Left hindlimb (tissue), 1 donor: Measurements from ENCODE around the gene SLAMF7.
"Not testable (repeated sequence)": the region's sequence is repeated elsewhere in the genome, so short reads cannot be mapped to it uniquely, and the experiment has no call there.

Experiments
- DNase-seq: peaks from one replicate; pipeline ENCODE4 v3.0.0-alpha.2; 2018

SLAMF7 gene

DNA sequence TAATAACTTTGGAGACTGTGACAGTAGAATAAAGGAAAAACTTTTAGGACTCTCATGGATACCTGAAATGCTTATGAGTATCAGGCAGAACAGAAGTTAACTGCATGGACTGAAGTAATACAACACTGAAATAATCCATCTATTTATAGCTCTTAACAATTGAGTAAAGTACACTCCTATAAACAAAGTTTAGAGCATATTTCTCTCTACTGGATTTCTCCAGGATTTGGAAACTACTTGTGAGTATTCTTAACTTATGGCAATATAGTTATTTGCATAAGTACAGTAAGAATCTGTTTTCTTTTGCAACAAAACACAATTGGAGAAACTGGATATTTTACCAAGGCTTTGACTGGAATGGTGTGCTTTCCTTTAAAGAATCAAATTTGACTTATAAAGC, 17.6 kb upstream of the SLAMF7 start:
- no peak for DNase-seq

DNA sequence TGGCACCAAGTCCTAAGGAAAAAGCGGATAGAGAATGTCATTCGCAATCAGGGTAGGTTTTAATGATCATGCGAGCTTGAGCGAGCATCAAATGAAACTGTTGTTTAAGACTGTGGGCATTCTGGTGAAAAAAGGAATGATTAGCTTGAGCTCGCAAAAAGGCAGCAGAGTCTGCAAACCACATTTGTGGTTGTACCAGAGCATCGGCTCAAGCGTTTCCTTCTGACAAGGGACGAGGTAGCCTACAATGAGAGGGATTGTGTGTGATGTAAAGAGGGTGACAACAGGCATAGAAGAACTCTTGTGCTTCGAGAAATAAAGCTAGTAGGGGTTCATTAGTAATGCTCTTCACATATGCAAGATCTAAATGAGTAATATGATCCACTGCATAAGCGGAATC, 16.3 kb upstream of the SLAMF7 start:
- no peak for DNase-seq

DNA sequence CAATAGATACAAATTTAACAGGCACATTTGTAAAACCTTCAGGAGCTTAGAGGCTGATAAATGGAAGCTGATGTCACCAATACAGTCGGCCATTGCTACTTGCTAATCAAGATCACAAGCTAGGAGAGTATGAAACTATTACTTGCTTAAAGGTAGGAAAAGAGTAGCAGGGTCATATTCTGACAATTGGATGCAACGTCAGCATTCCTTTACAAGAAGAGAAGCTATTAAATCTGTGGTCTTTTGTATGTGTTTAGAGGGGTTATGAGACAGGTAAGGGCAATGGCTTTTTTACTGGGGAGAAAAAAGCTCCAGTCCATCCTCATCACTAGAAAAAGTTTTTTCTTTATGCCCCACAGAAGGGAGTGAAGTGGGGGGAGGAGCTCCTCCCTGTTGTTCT, 15.7 kb upstream of the SLAMF7 start:
- DNase-seq: no peak

DNA sequence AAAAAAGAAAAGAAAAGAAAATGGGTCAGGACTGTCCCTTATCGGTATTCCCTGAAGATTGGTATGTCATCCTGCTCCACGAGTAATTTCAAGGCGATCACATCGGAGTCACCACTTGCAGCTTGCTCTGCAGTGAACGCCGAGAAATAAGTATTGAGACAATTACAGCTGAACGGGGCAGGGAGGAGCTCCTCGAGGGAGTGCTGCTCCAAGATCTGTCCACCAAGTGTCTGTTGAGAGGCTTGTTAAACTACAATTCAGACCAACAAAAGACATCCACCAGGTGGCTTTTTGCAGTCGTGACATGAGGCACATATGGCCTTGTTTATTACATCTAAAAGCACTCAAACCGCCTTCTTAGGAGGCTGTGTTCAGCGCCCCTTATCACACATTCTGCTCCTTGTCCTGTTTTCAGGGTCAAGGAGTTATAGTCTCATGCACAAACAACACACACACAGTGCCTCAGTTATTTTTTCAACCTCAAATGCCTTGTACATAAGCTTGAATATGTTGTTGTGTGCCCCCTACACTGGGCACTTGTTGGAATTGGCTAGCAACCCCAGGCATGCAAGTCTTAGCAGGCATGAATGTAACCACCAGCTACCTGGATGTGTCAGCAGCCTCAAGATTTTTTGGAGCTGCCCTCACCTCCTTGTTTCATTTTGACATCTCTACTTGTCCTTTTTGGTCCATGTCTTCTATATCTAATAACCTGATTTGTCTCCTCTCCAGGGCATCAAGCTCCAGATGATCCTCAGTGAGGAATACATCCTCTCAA, 14.4 kb upstream of the SLAMF7 start:
- no peak for DNase-seq

DNA sequence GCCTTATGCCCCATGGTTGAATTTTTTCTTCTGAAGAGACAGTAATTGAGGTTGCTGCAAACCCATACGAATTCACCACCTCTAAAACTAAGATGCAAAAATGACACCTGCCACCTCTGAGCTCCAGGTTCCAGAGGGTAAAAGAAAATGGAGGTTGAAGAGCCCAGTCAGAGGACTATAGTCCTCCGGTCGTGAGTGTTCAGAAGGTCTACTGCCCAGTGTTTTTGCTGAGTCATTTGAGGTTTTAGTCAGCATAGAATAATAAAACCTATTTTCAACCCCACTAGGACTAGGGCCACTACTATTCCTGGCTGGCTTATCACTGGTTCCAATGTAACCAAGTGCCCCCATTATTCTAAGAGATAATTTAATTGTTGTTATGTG, 12.9 kb upstream of the SLAMF7 start:
- DNase-seq: no peak

DNA sequence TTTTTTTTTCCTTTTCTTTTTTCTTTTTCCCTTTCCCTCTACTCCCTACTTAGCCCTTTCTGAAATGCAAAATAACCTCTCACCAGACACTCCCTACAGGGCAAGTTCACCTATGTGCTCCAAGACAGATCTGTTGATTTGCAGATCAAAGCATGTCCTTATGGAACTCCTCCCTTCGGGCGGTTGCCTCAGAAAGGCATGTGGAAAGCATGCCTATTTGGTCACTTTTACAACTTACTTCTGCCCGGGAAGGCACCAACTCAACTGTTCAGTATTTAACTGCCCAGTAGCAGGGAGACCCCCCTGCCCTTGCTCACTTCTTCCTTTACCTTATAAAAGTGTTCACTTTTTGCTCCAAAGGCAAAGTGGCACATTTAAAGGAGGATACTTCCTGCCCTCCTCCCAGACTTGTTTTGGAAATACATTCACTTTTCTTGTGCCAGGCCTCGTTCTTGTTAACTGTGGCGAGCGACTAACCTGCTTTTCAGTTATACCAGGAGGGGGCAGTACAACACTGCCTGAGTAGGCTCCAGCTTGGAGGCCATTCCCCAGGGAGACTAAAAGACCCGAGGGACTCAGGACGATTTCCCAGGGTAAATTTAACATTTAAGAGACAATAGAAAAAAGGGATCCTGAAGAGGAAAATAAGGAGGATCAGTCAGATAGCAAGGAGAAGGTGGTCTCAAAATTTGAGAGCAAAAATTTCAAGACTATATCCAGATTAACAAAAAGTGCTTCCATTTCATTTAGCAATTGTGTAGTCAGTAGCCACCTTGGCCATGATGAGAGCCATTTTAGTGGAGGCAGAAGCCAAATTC, 12.3 kb upstream of the SLAMF7 start:
- DNase-seq: no peak

DNA sequence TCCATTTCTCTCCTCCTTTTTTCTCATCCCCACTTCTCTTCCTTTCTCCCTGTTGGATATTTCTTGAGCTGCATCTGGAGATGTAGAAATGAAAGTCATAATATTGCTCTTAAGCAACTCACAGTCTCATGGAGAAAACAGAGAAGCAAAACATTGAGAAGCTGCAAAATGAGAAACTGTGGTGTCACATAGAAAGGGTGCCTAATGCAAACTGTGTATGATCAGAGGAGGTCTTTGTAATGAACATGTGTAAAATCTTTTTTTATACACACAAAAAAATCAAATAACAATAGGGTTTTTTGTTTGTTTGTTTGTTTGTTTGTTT, 11.8 kb upstream of the SLAMF7 start:
- DNase-seq: no peak

DNA sequence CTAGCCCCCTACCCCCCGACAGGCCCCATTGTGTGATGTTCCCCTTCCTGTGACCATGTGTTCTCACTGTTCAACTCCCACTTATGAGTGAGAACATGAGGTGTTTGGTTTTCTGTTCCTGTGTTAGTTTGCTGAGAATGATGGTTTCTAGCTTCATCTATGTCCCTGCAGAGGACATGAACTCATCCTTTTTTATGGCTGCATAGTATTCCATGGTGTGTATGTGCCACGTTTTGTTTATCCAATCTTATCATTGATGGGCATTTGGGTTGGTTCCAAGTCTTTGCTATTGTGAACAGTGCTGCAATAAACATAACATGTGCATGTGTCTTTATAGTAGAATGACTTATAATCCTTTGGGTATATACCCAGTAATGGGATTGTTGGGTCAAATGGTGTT, 7.5 kb upstream of the SLAMF7 start:
- not testable (repeated sequence) for DNase-seq

DNA sequence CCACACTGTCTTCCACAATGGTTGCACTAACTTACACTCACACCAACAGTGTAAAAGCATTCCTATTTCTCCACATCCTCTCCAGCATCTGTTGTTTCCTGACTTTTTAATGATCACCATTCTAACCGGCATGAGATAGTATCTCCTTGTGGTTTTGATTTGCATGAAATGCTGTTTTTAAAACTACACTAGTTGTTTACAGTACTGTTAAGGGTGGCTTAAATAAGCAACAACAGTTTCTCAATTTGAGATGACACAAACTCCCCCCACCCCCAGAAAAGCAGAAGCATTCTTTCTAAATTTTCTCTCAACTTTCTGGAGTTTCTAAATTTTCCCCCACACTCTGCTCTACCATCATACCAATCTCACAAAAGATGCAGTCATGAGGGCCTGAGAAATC, 7.1 kb upstream of the SLAMF7 start:
- DNase-seq: no peak

DNA sequence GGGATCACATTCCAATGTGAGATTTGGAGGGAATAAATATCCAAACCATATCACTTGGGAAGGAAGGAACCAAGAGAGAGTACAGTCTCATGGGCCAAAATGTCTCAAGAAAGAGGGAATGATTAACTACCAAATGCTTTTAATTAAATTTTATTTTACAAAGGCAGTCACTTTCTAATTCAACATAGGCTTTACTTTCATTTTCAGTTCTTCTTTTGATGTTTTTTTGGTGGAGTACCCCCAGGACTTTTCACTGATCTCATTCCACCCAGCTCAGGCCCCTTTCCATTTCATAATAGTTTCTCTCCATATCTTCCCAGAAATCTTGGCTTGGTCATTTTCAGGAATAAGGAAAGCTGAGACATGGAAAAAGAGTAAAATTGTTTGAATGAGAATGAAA, 5.1 kb upstream of the SLAMF7 start:
- no peak for DNase-seq

DNA sequence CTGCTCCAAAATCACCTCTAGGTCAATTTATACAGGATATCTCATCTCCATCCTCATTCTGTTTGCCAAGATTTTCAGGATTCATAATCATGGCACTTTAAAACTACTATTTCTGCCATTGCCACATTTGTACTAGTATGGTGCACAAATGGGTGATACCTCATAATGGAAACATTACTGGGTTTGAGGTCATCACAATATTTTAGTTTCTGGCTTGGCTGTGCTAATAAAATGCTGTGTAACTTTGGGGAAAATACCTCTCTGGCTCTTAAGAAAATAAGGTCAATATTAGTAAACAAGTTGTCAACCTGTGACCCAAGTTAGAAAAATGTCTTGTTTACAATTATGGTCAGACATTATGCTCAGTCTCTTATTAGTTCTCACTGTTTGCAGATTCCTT, 4.7 kb upstream of the SLAMF7 start:
- DNase-seq: no peak

DNA sequence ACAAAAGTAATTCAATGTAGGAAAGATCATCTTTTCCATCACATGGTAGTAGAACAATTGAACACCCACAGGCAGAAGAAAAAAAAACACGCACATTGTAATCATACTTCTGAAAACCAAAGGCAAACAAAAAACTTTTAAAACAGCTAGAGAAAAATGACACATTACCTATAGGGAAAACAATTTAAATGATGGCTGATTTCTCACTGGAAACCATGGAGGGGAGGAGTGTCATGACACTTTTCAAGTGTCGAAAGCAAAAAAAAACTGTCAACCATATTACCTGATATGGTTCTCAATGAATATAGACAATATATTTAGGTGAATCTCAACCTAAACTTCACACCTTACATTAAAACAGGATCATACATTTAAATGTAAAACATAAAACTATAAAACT, 776 bp upstream of the SLAMF7 start:
- no peak for DNase-seq

DNA sequence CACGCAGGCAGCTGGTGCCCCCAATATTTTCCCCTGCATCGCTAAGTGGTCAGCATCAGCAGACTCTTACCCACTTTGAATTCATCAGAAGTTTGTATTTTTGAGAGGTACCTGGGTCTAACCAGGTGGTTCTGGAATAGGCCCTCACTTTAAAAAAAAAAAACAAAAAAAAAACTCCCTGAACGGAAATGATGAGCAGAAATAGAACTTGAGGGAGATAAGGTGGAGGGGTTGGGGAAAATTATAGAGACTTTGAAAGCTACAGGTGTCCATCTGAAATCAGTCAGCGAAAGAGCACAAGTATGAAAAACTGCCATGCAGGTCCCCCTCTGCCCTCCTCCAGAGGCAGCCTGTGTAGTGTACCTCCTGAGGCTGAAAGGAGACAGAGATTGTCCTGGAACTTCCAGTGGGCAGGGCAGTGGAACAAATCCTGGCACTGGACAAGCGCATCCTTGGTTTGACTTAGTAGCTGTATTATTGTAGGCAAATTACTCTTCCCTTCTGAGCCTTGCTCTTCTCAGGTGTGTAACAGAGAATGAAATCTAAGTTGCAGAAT, 1.2 kb downstream of the SLAMF7 start:
- no peak for DNase-seq

DNA sequence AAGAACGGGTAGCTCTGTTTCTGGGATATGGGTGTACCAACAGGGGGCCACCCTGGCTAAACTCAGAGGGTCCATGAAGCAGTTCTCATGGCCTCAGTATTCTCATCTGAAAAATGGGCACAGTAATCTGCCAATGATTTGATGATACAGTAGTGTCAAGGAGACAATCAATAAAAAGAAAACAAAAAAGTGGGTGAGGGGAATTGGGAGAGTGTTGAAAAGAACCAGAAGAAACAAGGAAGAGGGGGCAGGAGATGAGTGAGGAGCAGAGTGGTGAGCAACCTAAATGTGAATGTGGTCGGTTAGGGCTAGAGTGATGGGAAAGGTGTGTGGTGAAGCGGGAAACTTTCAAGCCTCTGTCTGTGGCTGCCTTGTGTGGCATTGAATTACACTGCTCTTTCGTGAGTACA, 2.0 kb downstream of the SLAMF7 start:
- no peak for DNase-seq

DNA sequence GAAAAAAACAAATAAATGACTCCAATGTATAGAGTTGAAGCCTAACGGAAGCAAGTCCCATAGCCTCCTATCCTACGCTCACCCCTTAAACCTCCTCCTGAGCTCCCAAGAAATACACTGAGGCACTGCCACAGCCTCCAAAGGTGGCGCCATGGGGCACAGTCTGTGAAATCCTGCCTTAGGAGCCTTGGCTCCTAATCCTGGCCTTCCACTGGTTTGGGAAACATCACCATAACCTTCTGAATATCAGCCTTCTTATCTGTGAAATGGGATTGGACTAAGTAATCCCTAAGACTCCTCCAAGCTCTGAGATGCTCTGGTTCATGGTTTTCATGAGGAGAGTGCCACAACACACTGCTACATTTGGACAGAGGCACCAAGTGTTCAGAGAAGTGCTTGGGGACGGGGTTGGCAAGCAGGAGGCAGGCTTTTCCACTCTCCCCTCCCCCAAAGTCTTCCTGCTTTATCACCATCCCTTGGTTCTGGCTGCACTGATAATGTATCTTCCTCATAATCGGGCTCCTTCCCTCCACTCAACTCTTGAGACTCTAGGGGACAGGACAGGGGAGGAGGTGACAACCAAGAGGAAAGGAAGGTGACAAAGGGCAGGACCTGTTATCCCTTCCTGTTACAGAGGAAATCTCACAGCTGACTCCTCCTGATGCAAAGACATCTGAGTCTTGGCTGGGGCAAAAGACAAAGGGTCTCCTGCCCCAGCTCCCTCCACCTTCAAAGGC, 2.7 kb downstream of the SLAMF7 start:
- no peak for DNase-seq

DNA sequence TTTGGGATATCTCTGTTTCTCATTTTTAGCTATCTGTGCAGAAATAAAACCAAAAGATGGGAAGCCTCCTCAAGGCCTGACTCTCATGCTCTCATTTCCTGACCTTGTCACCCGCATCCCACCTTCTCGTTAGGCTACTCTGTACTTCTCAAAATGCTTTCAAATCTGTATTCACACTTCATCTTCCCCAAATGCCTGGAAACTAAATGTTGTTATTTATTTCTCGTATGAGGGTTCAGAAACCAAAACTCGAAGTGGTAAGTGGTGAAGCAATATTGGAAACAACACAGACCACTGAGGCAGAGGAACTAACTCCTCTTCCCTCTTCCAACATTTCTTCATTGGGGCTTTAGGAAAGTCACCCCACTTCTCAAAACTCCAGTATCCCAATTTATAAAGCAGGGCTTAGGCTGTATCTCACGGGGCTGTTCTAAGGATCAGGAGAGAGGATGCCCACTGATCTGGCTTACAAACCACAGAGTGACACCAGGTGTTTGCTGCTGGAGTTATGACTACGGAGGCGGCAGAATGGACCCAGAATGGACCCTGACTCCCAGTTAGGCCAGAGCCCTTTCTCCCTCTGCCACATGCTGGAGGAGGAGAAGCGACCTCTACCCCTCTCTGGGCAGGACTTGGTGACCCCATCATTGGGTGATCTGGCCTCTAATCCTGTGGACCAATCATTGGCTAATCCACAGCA, 3.5 kb downstream of the SLAMF7 start:
- no peak for DNase-seq

DNA sequence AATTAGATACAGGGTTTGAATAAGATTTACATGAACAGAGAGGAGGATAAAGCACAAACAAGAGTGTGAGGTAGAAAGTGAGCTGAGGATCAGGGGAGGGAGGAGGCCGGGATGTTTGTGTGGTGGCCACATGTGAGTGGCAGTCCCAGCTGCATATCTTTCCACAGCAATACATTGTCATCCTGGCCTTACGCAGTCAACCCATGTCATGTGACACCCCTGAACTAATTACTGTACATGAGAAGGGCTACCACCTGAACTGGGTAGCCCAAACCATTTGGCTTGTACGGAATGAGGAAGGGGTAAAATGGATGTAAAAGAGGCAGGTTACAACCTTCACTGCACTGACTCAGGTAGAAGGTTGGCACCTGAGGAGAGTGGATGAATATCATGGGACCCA, 4.2 kb downstream of the SLAMF7 start:
- DNase-seq: no peak

DNA sequence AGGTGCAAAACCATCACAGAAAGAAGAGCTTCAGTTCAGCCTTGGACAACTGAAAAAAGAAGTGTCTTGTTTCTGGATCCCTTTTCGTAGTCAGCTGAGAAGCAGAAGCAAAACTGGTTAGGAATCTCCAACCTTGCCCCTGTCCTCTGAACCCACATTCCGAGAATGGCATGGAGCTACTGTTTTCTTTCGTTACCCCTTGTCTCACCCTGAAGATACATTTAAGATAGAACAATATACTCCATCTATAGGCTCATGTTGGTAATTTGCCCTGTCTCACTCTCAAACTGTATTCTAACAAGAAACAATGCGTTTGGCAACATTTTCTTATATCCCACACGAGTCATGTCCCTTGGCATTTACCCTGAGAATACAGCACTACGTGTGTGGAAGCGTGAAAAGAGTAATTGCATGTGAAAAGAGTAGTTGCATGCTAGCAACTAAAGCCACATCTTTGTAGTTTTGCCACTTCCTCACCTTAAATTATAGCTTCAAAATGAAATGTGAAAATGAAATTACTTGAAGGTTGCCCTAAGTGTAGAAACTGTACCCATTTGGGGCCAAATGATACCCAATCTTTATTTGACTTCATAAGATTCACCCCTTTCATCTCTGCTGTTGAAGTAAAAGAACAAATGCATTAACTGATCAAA, 5.3 kb downstream of the SLAMF7 start:
- no peak for DNase-seq

DNA sequence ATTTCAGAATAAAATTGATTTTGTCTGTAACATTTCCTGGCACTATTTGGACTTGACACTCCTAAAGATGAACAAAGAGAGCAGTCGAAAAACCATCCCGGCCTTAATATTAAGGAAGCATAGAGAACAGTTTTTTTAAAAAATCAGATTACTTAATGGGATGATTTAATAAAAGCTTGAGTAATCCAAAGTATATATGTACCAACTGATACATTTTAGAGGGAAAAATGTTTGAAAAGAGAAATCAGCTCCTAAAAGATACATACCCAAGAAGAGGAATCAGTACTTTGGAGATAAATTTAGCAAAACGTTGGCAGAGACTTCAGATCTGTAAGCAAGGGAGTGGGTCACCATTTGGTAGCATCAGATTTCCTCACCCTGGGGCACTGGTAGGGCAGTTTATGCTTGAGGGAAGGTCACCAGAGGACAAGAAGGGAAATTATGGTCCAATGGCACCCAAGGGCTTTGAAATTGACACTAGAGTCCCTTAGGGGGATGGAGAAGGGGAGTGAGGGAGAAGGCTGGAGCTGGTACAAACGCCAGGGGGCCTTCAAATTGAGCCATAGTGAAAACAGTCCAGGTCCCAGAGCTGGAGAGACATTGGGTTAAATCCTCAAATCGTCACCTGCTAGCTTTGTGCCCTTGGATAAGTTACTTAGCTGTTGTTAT, 5.9 kb downstream of the SLAMF7 start:
- no peak for DNase-seq

DNA sequence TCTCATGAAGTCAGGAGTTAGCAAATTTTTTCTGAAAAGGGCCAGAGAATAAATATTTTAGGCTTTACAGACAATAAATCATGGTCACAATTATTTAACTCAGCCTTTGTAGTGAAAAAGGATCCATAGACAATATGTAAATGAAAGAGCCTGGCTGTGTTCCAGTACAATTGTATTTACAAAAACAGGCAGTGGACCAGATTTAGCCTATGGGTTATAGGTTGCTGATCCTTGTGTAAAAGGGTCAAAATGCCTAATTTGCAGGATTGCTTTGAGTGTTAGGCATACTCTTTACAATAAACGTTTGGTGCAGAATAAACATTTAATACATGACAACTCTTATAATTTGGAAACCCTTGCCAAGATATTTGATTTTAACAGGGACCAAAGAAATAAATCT, 6.5 kb downstream of the SLAMF7 start:
- DNase-seq: no peak

DNA sequence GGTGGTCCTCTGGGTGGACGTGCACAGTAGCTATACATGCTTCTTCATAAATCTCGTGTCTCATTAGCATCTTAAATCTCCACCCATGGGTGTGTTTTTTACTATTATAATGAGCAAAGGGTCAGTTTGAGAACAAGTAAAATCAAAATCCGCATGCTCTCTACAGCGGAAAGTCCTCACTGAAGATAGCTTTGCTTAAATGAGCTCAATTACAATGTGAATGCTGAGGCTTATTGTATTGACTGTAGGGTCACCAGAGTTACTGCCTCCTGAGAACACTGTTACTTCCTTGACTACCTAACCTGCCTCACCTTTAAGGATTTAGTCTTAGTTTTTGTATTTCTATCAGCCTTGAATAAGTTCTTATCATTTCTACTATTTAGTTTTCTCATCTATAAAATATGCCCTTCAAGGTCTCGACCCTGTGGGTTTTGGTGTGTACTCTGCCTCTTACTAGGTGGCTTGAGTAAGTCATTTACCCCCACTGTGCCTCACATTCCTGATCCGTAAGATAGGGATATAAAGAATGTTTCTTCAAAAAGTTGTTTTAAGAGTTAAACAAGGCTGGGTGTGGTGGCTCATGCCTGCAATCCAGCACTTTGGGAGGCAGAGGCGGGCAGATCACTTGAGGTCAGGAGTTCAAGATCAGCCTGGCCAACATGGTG, 7.9 kb downstream of the SLAMF7 start:
- DNase-seq: no peak
